OCI-LY1 (cell line): ENCODE measurements around the gene ISL1.

ENCODE experiments used
- H2AFZ ChIP-seq: fragments of 200-600 bp; sonication (generic), shearing (Covaris generic); 2 replicates; pipeline ENCODE4 v1.6.0; 2014; ENCODE audit warnings: antibody characterized with exemption, mild to moderate bottlenecking, low read length
- H3F3A ChIP-seq: fragments of 200-600 bp; sonication (generic), shearing (Covaris generic); 2 replicates; pipeline ENCODE4 v1.6.0; 2014; ENCODE audit warnings: mild to moderate bottlenecking, antibody characterized with exemption, low read length, moderate library complexity; ENCODE audit not compliant: insufficient read depth
- H3K27ac ChIP-seq: fragments of 200-600 bp; sonication (generic); 2 replicates; pipeline ENCODE4 v1.5.1; 2014; ENCODE audit warnings: low read length, mixed run types, mild to moderate bottlenecking, low read depth; ENCODE audit not compliant: poor library complexity, severe bottlenecking
- H3K27me3 ChIP-seq: fragments of 200-600 bp; sonication (generic); 2 replicates; pipeline ENCODE4 v1.6.0; 2014; ENCODE audit warnings: antibody characterized with exemption, mild to moderate bottlenecking, low read length, moderate library complexity; ENCODE audit not compliant: insufficient read depth
- H3K36me3 ChIP-seq: fragments of 200-600 bp; sonication (generic); 2 replicates; pipeline ENCODE4 v1.6.1; 2014; ENCODE audit warnings: mild to moderate bottlenecking, antibody characterized with exemption, low read length, moderate library complexity, mixed read lengths; ENCODE audit not compliant: insufficient read depth
- H3K4me1 ChIP-seq: fragments of 200-600 bp; sonication (generic); 2 replicates; pipeline ENCODE4 v1.5.1; 2014; ENCODE audit warnings: mild to moderate bottlenecking, low read length, moderate library complexity; ENCODE audit not compliant: insufficient read depth, severe bottlenecking
- H3K4me2 ChIP-seq: fragments of 200-600 bp; sonication (generic), shearing (Covaris generic); 2 replicates; pipeline ENCODE4 v1.6.1; 2014; ENCODE audit warnings: low read length
- H3K4me3 ChIP-seq: fragments of 200-600 bp; sonication (generic); 2 replicates; pipeline ENCODE4 v1.5.1; 2014; ENCODE audit warnings: low read length, low read depth, mild to moderate bottlenecking, mixed read lengths; ENCODE audit not compliant: poor library complexity, severe bottlenecking
- H3K79me2 ChIP-seq: fragments of 200-600 bp; shearing (Covaris generic); 2 replicates; pipeline ENCODE4 v1.6.1; 2016; ENCODE audit warnings: mixed run types, low read length, mixed read lengths; ENCODE audit not compliant: insufficient read depth
- H3K9ac ChIP-seq: fragments of 200-600 bp; sonication (generic), shearing (Covaris generic); 2 replicates; pipeline ENCODE4 v1.6.1; 2014; ENCODE audit warnings: mild to moderate bottlenecking, low read length, mixed read lengths
- H3K9me2 ChIP-seq: fragments of 200-600 bp; sonication (generic), shearing (Covaris generic); 2 replicates; pipeline ENCODE4 v1.6.1; 2014; ENCODE audit warnings: low read depth, mild to moderate bottlenecking, low read length, mixed read lengths
- H3K9me3 ChIP-seq: fragments of 200-600 bp; shearing (Covaris generic); 2 replicates; pipeline ENCODE4 v1.6.1; 2014; ENCODE audit warnings: low read length, mixed read lengths
- H4K20me1 ChIP-seq: fragments of 200-600 bp; sonication (generic), shearing (Covaris generic); 2 replicates; pipeline ENCODE4 v1.6.0; 2016; ENCODE audit warnings: mild to moderate bottlenecking, low read length; ENCODE audit not compliant: insufficient read depth
- CTCF ChIP-seq: fragments of 200-600 bp; sonication (generic), shearing (Covaris generic); IDR thresholded peaks from 2 replicates; pipeline ENCODE4 v1.5.1; 2017; ENCODE audit warnings: mild to moderate bottlenecking, antibody characterized with exemption, low read length, moderate library complexity, mixed read lengths
- EZH2 ChIP-seq: fragments of 200-600 bp; sonication (generic), shearing (Covaris generic); IDR thresholded peaks from 2 replicates; pipeline ENCODE4 v1.8.0; 2017; ENCODE audit warnings: borderline replicate concordance, mixed run types, mild to moderate bottlenecking, antibody characterized with exemption, low read length, moderate library complexity, mixed read lengths

The ISL1 gene

GRCh38 chr5:51398875-51399642, 15.8 kb downstream of the ISL1 start:
- no peak overlapping the region for H3K4me2 ChIP-seq
- H3K36me3 ChIP-seq: no peaks in the 10 kb centered on the region
- no peaks in the 10 kb centered on the region for H3K9me3 ChIP-seq
- no peaks in the 10 kb centered on the region for H4K20me1 ChIP-seq
- no peak overlapping the region for H3K27ac ChIP-seq
- no peaks in the 10 kb centered on the region; the same call in 1 of the 2 replicates for H3K9me2 ChIP-seq
- no peak overlapping the region for H2AFZ ChIP-seq
- no peaks in the 10 kb centered on the region for H3K4me1 ChIP-seq
- no peaks in the 10 kb centered on the region for H3F3A ChIP-seq
- no peak overlapping the region for H3K9ac ChIP-seq
- TF ChIP-seq CTCF (no peak), EZH2 (no peak)
- H3K79me2 ChIP-seq: no peaks in the 10 kb centered on the region
- H3K4me3 ChIP-seq: no peak overlapping the region
- H3K27me3 ChIP-seq: no peaks in the 10 kb centered on the region

DNA sequence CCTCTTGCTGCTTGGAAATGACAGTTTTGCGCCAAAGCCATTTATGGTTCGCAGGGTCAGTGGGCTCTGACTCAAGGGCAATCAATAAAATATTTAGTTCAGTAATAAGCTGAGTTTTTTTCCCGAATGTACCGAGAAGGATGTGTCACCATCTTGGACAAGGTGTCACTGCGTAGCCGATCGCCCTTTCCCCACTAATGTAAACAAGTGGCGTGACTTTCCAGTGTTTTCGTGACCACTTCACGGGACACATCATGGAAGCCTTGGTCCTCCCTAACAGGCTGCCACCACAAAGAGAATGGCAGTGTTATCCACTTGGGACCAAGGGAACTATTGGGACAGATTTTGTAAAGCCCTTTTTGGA, 16.4 kb downstream of the ISL1 start:
- Histone ChIP-seq H3K4me1 (no peaks in the 10 kb centered on the region), H3K36me3 (no peaks in the 10 kb centered on the region), H3K27me3 (no peaks in the 10 kb centered on the region), H3K4me3 (no peak overlapping the region), H3K27ac (no peak overlapping the region), H3K9me2 (no peaks in the 10 kb centered on the region; the same call in 1 of the 2 replicates), H3F3A (no peaks in the 10 kb centered on the region), H2AFZ (no peak overlapping the region), H3K9me3 (no peaks in the 10 kb centered on the region), H3K9ac (no peak overlapping the region), H3K4me2 (no peak overlapping the region), H4K20me1 (no peaks in the 10 kb centered on the region), H3K79me2 (no peaks in the 10 kb centered on the region)
- TF ChIP-seq CTCF: no peak
- TF ChIP-seq EZH2: no peak

DNA sequence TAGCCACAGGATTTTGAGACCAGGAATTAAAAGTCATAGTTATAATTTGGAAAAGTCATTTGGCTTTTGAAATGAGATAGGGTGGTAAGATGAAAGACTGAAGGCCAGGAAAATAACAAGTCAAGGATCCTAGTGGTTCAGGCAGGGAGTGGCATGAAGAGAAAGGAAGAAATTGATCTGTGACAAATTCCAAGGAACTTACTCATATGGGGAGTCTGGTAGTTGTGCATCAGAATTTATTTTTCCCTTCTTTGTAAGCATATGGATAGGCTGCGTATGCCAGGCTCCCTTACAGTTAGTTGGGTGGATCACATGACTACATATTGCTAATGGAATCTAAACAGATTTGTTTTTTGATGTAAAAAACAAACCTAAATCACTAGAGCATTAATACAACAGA, 21.0 kb downstream of the ISL1 start:
- Histone ChIP-seq H3K4me2 (no peak overlapping the region), H3K79me2 (no peaks in the 10 kb centered on the region), H3K9me3 (no peaks in the 10 kb centered on the region), H3K9ac (no peak overlapping the region), H3K4me3 (no peak overlapping the region), H3K27me3 (no peaks in the 10 kb centered on the region), H2AFZ (no peak overlapping the region), H3K9me2 (no peaks in the 10 kb centered on the region; the same call in 1 of the 2 replicates), H3K4me1 (no peaks in the 10 kb centered on the region), H3K27ac (no peak overlapping the region), H3F3A (no peaks in the 10 kb centered on the region), H3K36me3 (no peaks in the 10 kb centered on the region), H4K20me1 (no peaks in the 10 kb centered on the region)
- TF ChIP-seq CTCF (no peak), EZH2 (no peak)
